Fibroblast of lung (primary cell): ENCODE measurements around the gene TMEM63C. TPM values are rescaled to one million over a fixed set of nuclear protein-coding genes. Genes with fewer than 3 reads are reported as not detected.

Experiments used
- DNase-seq, 2 donors: peaks; one replicate each; pipeline versions ENCODE4 v3.0.0 to v3.0.0-alpha.2; 2010; ENCODE audit warnings: low read depth in 2 of 2
- H2AFZ ChIP-seq: 2 replicates; pipeline ENCODE4 v1.5.1; 2012; ENCODE audit warnings: low read length, control low read depth, inconsistent platforms
- H3K27ac ChIP-seq: 2 replicates; pipeline ENCODE4 v1.5.1; 2011; ENCODE audit warnings: low read length, control low read depth; ENCODE audit not compliant: insufficient read depth
- H3K27me3 ChIP-seq: 2 replicates; pipeline ENCODE4 v1.5.1; 2011; ENCODE audit warnings: mild to moderate bottlenecking, low read length; ENCODE audit not compliant: control insufficient read depth, insufficient read depth
- H3K36me3 ChIP-seq: 2 replicates; pipeline ENCODE4 v1.5.1; 2011; ENCODE audit warnings: low read length; ENCODE audit not compliant: control insufficient read depth, insufficient read depth
- H3K4me1 ChIP-seq: 2 replicates; pipeline ENCODE4 v1.5.1; 2011; ENCODE audit warnings: low read length; ENCODE audit not compliant: control insufficient read depth, insufficient read depth; ENCODE audit errors: extremely low read depth
- H3K4me2 ChIP-seq: 2 replicates; pipeline ENCODE4 v1.5.1; 2011; ENCODE audit warnings: low read length, control low read depth; ENCODE audit not compliant: insufficient read depth; ENCODE audit errors: extremely low read depth
- H3K4me3 ChIP-seq, 4 experiments: fragments of 200-600 bp in 1 of 4; sonication (generic) in 1 of 4; replicated peaks in 1 of 4; 2 replicates each; pipeline ENCODE4 v1.5.1; 2011 to 2016; ENCODE audit warnings: low read length in 4 of 4, low read depth in 3 of 4, mild to moderate bottlenecking in 3 of 4, control low read depth in 2 of 4, inconsistent platforms in 1 of 4, mixed read lengths in 1 of 4; ENCODE audit not compliant: insufficient read depth in 1 of 4; ENCODE audit errors: control extremely low read depth in 1 of 4
- H3K79me2 ChIP-seq: 2 replicates; pipeline ENCODE4 v1.5.1; 2012; ENCODE audit warnings: mild to moderate bottlenecking, low read length, inconsistent platforms; ENCODE audit not compliant: control insufficient read depth, insufficient read depth
- H3K9ac ChIP-seq: 2 replicates; pipeline ENCODE4 v1.5.1; 2011; ENCODE audit warnings: mild to moderate bottlenecking, low read length, control low read depth; ENCODE audit not compliant: insufficient read depth
- H3K9me3 ChIP-seq: 2 replicates; pipeline ENCODE4 v1.5.1; 2012; ENCODE audit warnings: low read depth, low read length; ENCODE audit not compliant: control insufficient read depth, insufficient read depth
- H4K20me1 ChIP-seq: 2 replicates; pipeline ENCODE4 v1.5.1; 2011; ENCODE audit warnings: low read length; ENCODE audit not compliant: control insufficient read depth, insufficient read depth; ENCODE audit errors: extremely low read depth
- EZH2 ChIP-seq: IDR thresholded peaks from 2 replicates; pipeline ENCODE4 v1.5.1; 2012; ENCODE audit warnings: low read length, control low read depth, mild to moderate bottlenecking; ENCODE audit errors: missing control alignments
- polyA plus RNA-seq, 2 donors: library from polyadenylated mRNA; depleted of rRNA in 1 of 2; stranded (reverse) in 1 of 2; unstranded in 1 of 2; fragments of >200 nt; gene quantifications; 2 replicates each; pipeline ENCODE4 v1.2.1, GENCODE V29; 2011 to 2012; ENCODE audit warnings: missing spikeins in 1 of 2
- total RNA-seq: library from RNA; depleted of rRNA; stranded (reverse); fragments of >200 nt; gene quantifications from 2 replicates; pipeline ENCODE4 v1.2.1, GENCODE V29; 2014
- TF ChIP-seq, protein P1 (sequence below), 2 donors: IDR thresholded peaks in 1 of 2; conservative IDR thresholded peaks in 1 of 2; 1 replicate in 1 of 2; 2 replicates in 1 of 2; pipeline ENCODE4 v1.5.1; 2011 to 2012; ENCODE audit warnings: low read length in 2 of 2, control low read depth in 1 of 2, inconsistent platforms in 1 of 2, low read depth in 1 of 2, mild to moderate bottlenecking in 1 of 2

TMEM63C gene
- total and polyA plus RNA-seq, 2 donors (not counting 1 experiment from before 2014, with no cell fraction given): 0.66 TPM; not detected in 1

DNA sequence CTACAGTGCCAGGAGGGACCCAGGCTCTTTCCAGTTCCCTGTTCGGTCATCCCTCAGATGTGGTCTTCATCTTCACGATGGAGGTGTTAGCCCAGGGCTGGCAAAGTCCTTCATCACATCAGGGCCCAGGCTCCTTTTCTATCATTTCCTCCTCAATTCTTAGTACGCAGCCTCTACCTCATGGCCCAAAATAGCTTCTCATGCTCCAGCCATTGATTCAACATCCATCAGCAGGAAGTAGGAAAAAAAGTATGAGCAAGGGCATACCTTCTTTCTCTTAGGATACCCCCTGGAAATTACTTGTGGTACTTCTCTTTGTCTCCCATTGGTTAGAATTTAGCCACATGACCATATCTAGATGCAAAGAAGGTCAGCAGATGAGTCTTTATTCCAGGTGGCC is 27.8 kb upstream of the TMEM63C start:
- Histone ChIP-seq H3K27me3 (no peaks in the 10 kb centered on the region), H3K9ac (no peak overlapping the region), H4K20me1 (no peaks in the 10 kb centered on the region), H3K9me3 (no peaks in the 10 kb centered on the region), H3K27ac (no peak overlapping the region), H3K4me1 (peaks cover 3% of the 10 kb centered on the region), H3K36me3 (no peaks in the 10 kb centered on the region), H2AFZ (no peak overlapping the region), H3K4me3 (no peak overlapping the region), H3K4me2 (no peak overlapping the region), H3K79me2 (no peaks in the 10 kb centered on the region)
- no peak for DNase-seq
- TF ChIP-seq EZH2: no peak
- TF ChIP-seq, protein P1, sequence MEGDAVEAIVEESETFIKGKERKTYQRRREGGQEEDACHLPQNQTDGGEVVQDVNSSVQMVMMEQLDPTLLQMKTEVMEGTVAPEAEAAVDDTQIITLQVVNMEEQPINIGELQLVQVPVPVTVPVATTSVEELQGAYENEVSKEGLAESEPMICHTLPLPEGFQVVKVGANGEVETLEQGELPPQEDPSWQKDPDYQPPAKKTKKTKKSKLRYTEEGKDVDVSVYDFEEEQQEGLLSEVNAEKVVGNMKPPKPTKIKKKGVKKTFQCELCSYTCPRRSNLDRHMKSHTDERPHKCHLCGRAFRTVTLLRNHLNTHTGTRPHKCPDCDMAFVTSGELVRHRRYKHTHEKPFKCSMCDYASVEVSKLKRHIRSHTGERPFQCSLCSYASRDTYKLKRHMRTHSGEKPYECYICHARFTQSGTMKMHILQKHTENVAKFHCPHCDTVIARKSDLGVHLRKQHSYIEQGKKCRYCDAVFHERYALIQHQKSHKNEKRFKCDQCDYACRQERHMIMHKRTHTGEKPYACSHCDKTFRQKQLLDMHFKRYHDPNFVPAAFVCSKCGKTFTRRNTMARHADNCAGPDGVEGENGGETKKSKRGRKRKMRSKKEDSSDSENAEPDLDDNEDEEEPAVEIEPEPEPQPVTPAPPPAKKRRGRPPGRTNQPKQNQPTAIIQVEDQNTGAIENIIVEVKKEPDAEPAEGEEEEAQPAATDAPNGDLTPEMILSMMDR (conservative IDR thresholded peaks at IDR 0.05 in 1 of 2, IDR thresholded peaks at IDR 0.05 in 1 of 2; ENCODE audit: low read depth in 1 of 2, low read length in 2 of 2): no peak

DNA sequence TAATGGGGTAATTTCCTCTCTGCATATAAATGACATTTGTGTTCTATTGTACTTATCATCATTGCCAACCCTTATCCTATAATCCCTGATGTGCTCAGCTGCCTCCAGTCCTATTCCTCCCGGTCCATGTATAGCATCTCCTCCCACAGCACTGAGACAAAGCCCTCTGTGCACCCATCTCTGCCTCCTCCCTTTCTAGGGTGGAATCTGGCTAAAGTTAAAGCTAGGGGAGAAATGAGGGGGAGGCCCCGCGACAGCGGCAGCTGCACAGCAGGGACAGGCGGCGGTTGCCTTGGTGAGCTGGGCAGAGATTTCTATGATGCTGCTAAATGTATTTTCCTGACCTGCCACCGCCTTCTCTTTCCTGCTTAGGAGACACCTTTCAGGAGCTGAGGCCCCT is 27.2 kb upstream of the TMEM63C start:
- Histone ChIP-seq H2AFZ (no peak overlapping the region), H3K27ac (no peak overlapping the region), H3K36me3 (no peaks in the 10 kb centered on the region), H3K4me2 (no peak overlapping the region), H3K4me3 (no peak overlapping the region), H3K27me3 (no peaks in the 10 kb centered on the region), H3K9me3 (no peaks in the 10 kb centered on the region), H4K20me1 (no peaks in the 10 kb centered on the region), H3K4me1 (peaks cover 3% of the 10 kb centered on the region), H3K9ac (no peak overlapping the region), H3K79me2 (no peaks in the 10 kb centered on the region)
- TF ChIP-seq EZH2: no peak
- TF ChIP-seq, protein P1 (conservative IDR thresholded peaks at IDR 0.05 in 1 of 2, IDR thresholded peaks at IDR 0.05 in 1 of 2; ENCODE audit: low read depth in 1 of 2, low read length in 2 of 2): no peak
- DNase-seq: no peak

DNA sequence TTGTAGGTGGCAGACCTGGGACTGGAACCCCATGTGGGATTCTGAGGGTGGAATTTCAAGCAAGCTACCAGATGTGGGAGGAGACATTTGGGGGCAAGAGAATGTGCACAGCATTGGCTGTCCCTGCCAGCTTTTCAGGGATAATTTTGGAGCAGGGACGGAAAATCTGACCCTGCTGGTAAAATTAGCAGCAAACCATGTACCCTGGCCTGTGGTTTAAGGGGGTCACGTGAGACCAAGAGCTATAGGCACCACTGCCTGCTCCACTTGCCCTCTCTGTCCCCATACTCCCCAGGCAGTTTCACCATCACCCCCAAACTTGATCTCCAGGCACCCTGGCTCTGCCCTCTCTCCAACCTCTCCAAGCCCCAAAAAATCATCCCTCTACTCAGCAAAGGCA is 26.5 kb upstream of the TMEM63C start:
- Histone ChIP-seq H3K36me3 (no peaks in the 10 kb centered on the region), H3K4me1 (peaks cover 3% of the 10 kb centered on the region), H3K27ac (no peak overlapping the region), H3K4me2 (no peak overlapping the region), H2AFZ (no peak overlapping the region), H4K20me1 (no peaks in the 10 kb centered on the region), H3K9ac (no peak overlapping the region), H3K4me3 (no peak overlapping the region), H3K79me2 (no peaks in the 10 kb centered on the region), H3K27me3 (no peaks in the 10 kb centered on the region), H3K9me3 (no peaks in the 10 kb centered on the region)
- TF ChIP-seq, protein P1 (conservative IDR thresholded peaks at IDR 0.05 in 1 of 2, IDR thresholded peaks at IDR 0.05 in 1 of 2; ENCODE audit: low read depth in 1 of 2, low read length in 2 of 2): no peak
- TF ChIP-seq EZH2: no peak
- DNase-seq: no peak
